SK-N-SH treated with all-trans-retinoic acid at 6 μM for 48 hours (cell line): Measurements from ENCODE around the gene INHBB.

Experiments used
- ATAC-seq: fragments of 200-7000 bp; cut with Tn5 transposase; 3 replicates; pipeline ENCODE4 v1.9.1; 2020; ENCODE audit warnings: mild to moderate bottlenecking, moderate library complexity
- ARNTL ChIP-seq: fragments of 450-650 bp; formaldehyde crosslinking; IDR thresholded peaks from 2 replicates; pipeline ENCODE4 v1.5.0; 2020; ENCODE audit warnings: low read depth, mild to moderate bottlenecking, moderate library complexity, borderline replicate concordance
- BACH2 ChIP-seq: fragments of 250-450 bp; sonication (Bioruptor Pico); IDR thresholded peaks from 2 replicates; pipeline ENCODE4 v1.9.0; 2021; ENCODE audit warnings: mild to moderate bottlenecking, borderline replicate concordance
- CREB5 ChIP-seq: fragments of 250-450 bp; sonication (Bioruptor Pico); IDR thresholded peaks from 2 replicates; pipeline ENCODE4 v1.5.1; 2020; ENCODE audit warnings: low read depth, mild to moderate bottlenecking, moderate library complexity
- CSDC2 ChIP-seq: fragments of 250-450 bp; sonication (Bioruptor Pico); IDR thresholded peaks from 2 replicates; pipeline ENCODE4 v1.5.0; 2020; ENCODE audit warnings: mild to moderate bottlenecking, moderate library complexity
- ESRRG ChIP-seq: fragments of 250-450 bp; sonication (Bioruptor Pico); IDR thresholded peaks from 2 replicates; pipeline ENCODE4 v1.6.1; 2021; ENCODE audit warnings: mild to moderate bottlenecking
- ISL1 ChIP-seq: fragments of 250-450 bp; sonication (Bioruptor Pico); IDR thresholded peaks from 2 replicates; pipeline ENCODE4 v2.1.2; 2022; ENCODE audit warnings: mild to moderate bottlenecking, moderate library complexity
- OSR1 ChIP-seq: fragments of 250-450 bp; sonication (Bioruptor Pico); IDR thresholded peaks from 2 replicates; pipeline ENCODE4 v1.8.0; 2022; ENCODE audit warnings: moderate library complexity, mild to moderate bottlenecking, inconsistent platforms
- PATZ1 ChIP-seq: fragments of 250-450 bp; sonication (Bioruptor Pico); IDR thresholded peaks from 2 replicates; pipeline ENCODE4 v1.8.0; 2020; ENCODE audit warnings: mild to moderate bottlenecking, moderate library complexity, borderline replicate concordance
- PPARA ChIP-seq: fragments of 250-450 bp; sonication (Bioruptor Pico); IDR thresholded peaks from 2 replicates; pipeline ENCODE4 v1.5.0; 2020; ENCODE audit warnings: mild to moderate bottlenecking, borderline replicate concordance
- RARB ChIP-seq: fragments of 250-450 bp; sonication (Bioruptor Pico); IDR thresholded peaks from 2 replicates; pipeline ENCODE4 v1.8.0; 2021; ENCODE audit warnings: mild to moderate bottlenecking, moderate library complexity
- SNAI2 ChIP-seq: fragments of 250-450 bp; sonication (Bioruptor Pico); IDR thresholded peaks from 2 replicates; pipeline ENCODE4 v1.5.0; 2020; ENCODE audit warnings: mild to moderate bottlenecking, moderate library complexity
- TCF4 ChIP-seq: fragments of 250-450 bp; sonication (Bioruptor Pico); IDR thresholded peaks from 2 replicates; pipeline ENCODE4 v1.8.0; 2021; ENCODE audit warnings: mild to moderate bottlenecking, moderate library complexity, borderline replicate concordance
- ZC3H10 ChIP-seq: fragments of 250-450 bp; sonication (Bioruptor Pico); IDR thresholded peaks from 2 replicates; pipeline ENCODE4 v1.5.1; 2021; ENCODE audit warnings: mild to moderate bottlenecking, moderate library complexity
- ZFP3 ChIP-seq: fragments of 250-450 bp; sonication (Bioruptor Pico); IDR thresholded peaks from 2 replicates; pipeline ENCODE4 v1.5.0; 2020; ENCODE audit warnings: mild to moderate bottlenecking, moderate library complexity
- ZFP30 ChIP-seq: fragments of 450-650 bp; formaldehyde crosslinking; IDR thresholded peaks from 2 replicates; pipeline ENCODE4 v1.5.0; 2022; ENCODE audit warnings: mild to moderate bottlenecking, moderate library complexity
- ZNF565 ChIP-seq: fragments of 450-650 bp; formaldehyde crosslinking; conservative IDR thresholded peaks from 2 replicates; pipeline ENCODE4 v1.5.0; 2020; ENCODE audit warnings: low read depth, mild to moderate bottlenecking, moderate library complexity
- ZNF70 ChIP-seq: fragments of 450-650 bp; formaldehyde crosslinking; IDR thresholded peaks from 2 replicates; pipeline ENCODE4 v1.5.0; 2020; ENCODE audit warnings: mild to moderate bottlenecking, moderate library complexity
- ZNF8 ChIP-seq: fragments of 450-650 bp; formaldehyde crosslinking; IDR thresholded peaks from 2 replicates; pipeline ENCODE4 v1.5.0; 2020; ENCODE audit warnings: mild to moderate bottlenecking, moderate library complexity
- TF ChIP-seq, protein P1 (sequence below): fragments of 250-450 bp; sonication (Bioruptor Pico); IDR thresholded peaks from 2 replicates; pipeline ENCODE4 v1.5.0; 2020; ENCODE audit warnings: mild to moderate bottlenecking, moderate library complexity
- TF ChIP-seq, protein P2 (sequence below): fragments of 250-450 bp; sonication (Bioruptor Pico); IDR thresholded peaks from 2 replicates; pipeline ENCODE4 v1.5.1; 2021; ENCODE audit warnings: mild to moderate bottlenecking, moderate library complexity
- TF ChIP-seq, protein P3 (sequence below): fragments of 250-450 bp; sonication (Bioruptor Pico); IDR thresholded peaks from 2 replicates; pipeline ENCODE4 v1.8.0; 2021; ENCODE audit warnings: low read depth, mild to moderate bottlenecking, moderate library complexity, borderline replicate concordance

Gene INHBB

GRCh38 chr2:120365236-120365793 is 19.4 kb downstream of the INHBB start (continued):
- TF ChIP-seq, protein P1, sequence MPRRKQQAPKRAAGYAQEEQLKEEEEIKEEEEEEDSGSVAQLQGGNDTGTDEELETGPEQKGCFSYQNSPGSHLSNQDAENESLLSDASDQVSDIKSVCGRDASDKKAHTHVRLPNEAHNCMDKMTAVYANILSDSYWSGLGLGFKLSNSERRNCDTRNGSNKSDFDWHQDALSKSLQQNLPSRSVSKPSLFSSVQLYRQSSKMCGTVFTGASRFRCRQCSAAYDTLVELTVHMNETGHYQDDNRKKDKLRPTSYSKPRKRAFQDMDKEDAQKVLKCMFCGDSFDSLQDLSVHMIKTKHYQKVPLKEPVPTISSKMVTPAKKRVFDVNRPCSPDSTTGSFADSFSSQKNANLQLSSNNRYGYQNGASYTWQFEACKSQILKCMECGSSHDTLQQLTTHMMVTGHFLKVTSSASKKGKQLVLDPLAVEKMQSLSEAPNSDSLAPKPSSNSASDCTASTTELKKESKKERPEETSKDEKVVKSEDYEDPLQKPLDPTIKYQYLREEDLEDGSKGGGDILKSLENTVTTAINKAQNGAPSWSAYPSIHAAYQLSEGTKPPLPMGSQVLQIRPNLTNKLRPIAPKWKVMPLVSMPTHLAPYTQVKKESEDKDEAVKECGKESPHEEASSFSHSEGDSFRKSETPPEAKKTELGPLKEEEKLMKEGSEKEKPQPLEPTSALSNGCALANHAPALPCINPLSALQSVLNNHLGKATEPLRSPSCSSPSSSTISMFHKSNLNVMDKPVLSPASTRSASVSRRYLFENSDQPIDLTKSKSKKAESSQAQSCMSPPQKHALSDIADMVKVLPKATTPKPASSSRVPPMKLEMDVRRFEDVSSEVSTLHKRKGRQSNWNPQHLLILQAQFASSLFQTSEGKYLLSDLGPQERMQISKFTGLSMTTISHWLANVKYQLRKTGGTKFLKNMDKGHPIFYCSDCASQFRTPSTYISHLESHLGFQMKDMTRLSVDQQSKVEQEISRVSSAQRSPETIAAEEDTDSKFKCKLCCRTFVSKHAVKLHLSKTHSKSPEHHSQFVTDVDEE (CRISPR knock-in tag), result no peak
- TF ChIP-seq RARB (no peak), ZNF8 (CRISPR knock-in tag) (no peak), ZFP30 (CRISPR knock-in tag) (no peak)

- no peak; the same call in 2 of the 3 replicates for ATAC-seq
- TF ChIP-seq TCF4 (CRISPR knock-in tag) (no peak), CSDC2 (CRISPR knock-in tag) (no peak), ZNF70 (CRISPR knock-in tag) (no peak), BACH2 (CRISPR knock-in tag) (no peak), ESRRG (CRISPR knock-in tag) (no peak), ZNF565 (CRISPR knock-in tag) (no peak), ARNTL (CRISPR knock-in tag) (no peak), ZC3H10 (CRISPR knock-in tag) (no peak), SNAI2 (CRISPR knock-in tag) (no peak), PPARA (CRISPR knock-in tag) (no peak)
- TF ChIP-seq, all 23 proteins: peak for 0
Measured at GRCh38 chr2:120366698-120367097, 20.8 kb downstream of the INHBB start.

GRCh38 chr2:120367221-120367620 is 21.3 kb downstream of the INHBB start:
- no peak for ATAC-seq
- TF ChIP-seq TCF4 (CRISPR knock-in tag) (no peak), PPARA (CRISPR knock-in tag) (no peak), BACH2 (CRISPR knock-in tag) (no peak), ZNF70 (CRISPR knock-in tag) (no peak), CREB5 (CRISPR knock-in tag) (no peak), ZFP30 (CRISPR knock-in tag) (no peak), OSR1 (no peak), ESRRG (CRISPR knock-in tag) (no peak), RARB (no peak), ARNTL (CRISPR knock-in tag) (no peak), ISL1 (no peak), ZFP3 (CRISPR knock-in tag) (no peak), PATZ1 (no peak)
- TF ChIP-seq, protein P2, sequence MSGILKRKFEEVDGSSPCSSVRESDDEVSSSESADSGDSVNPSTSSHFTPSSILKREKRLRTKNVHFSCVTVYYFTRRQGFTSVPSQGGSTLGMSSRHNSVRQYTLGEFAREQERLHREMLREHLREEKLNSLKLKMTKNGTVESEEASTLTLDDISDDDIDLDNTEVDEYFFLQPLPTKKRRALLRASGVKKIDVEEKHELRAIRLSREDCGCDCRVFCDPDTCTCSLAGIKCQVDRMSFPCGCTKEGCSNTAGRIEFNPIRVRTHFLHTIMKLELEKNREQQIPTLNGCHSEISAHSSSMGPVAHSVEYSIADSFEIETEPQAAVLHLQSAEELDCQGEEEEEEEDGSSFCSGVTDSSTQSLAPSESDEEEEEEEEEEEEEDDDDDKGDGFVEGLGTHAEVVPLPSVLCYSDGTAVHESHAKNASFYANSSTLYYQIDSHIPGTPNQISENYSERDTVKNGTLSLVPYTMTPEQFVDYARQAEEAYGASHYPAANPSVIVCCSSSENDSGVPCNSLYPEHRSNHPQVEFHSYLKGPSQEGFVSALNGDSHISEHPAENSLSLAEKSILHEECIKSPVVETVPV, result no peak
- TF ChIP-seq, protein P1 (CRISPR knock-in tag), result no peak
- TF ChIP-seq, protein P3, sequence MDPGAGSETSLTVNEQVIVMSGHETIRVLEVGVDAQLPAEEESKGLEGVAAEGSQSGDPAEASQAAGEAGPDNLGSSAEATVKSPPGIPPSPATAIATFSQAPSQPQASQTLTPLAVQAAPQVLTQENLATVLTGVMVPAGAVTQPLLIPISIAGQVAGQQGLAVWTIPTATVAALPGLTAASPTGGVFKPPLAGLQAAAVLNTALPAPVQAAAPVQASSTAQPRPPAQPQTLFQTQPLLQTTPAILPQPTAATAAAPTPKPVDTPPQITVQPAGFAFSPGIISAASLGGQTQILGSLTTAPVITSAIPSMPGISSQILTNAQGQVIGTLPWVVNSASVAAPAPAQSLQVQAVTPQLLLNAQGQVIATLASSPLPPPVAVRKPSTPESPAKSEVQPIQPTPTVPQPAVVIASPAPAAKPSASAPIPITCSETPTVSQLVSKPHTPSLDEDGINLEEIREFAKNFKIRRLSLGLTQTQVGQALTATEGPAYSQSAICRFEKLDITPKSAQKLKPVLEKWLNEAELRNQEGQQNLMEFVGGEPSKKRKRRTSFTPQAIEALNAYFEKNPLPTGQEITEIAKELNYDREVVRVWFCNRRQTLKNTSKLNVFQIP (CRISPR knock-in tag), result no peak
